ENCODE measurements around the gene LMOD1. TPM values are rescaled to one million over a fixed set of nuclear protein-coding genes. Genes with fewer than 3 reads are reported as not detected.

LMOD1 gene
- total RNA-seq, 4 donors from 2014 or later = 86.9 to 165 (median 107) TPM

GRCh38 chr1:201955729-201956143, 9.4 kb upstream of the LMOD1 start:
- WGBS, 2 donors = 0% methylated on average over 14 to 17 of the region's 17 CpGs
- no peak for DNase-seq (ENCODE audit: low spot score in 2 of 2)
- H3K4me3 ChIP-seq = peak overlapping the region; percentile 63 to 98 (median 80)
- H3K9me3 ChIP-seq = no peaks in the 10 kb centered on the region
- TF ChIP-seq EP300 (IDR thresholded peaks at IDR 0.05) = no peak
- TF ChIP-seq CTCF (IDR thresholded peaks at IDR 0.05) = no peak
- TF ChIP-seq POLR2A (IDR thresholded peaks at IDR 0.05) = no peak
- H3K27me3 ChIP-seq = no peaks in the 10 kb centered on the region
- H3K4me1 ChIP-seq = peaks cover 0 to 23% (median 12%) of the 10 kb centered on the region in 4 donors
- peak overlapping the region; percentile 64 to 89 (median 82) for H3K27ac ChIP-seq
- peaks cover 0 to 37% (median 16%) of the 10 kb centered on the region in 3 donors for H3K36me3 ChIP-seq

GRCh38 chr1:201955009-201955728, 8.8 kb upstream of the LMOD1 start, which contains the start of gene TIMM17A:
Gene TIMM17A, plus strand, starts transcription at chr1:201955503. Its CDS starts 24 bp downstream, at chr1:201955527.
- peak within 1 kb of the TSS; percentile 64 to 92 (median 87) for H3K27ac ChIP-seq
- H3K9me3 ChIP-seq = no peaks in the 10 kb centered on the region
- peaks cover 0 to 23% (median 12%) of the 10 kb centered on the region in 4 donors for H3K4me1 ChIP-seq
- 1% methylated on average over 33 to 42 of the region's 43 CpGs for WGBS, 2 donors
- peaks cover 0 to 32% (median 16%) of the 10 kb centered on the region in 3 donors for H3K36me3 ChIP-seq
- no peaks in the 10 kb centered on the region for H3K27me3 ChIP-seq
- H3K4me3 ChIP-seq = peak within 1 kb of the TSS; percentile 63 to 98 (median 80)
- TF ChIP-seq EP300 (IDR thresholded peaks at IDR 0.05) (peak in 1 of 2 donors; percentile 94), POLR2A (IDR thresholded peaks at IDR 0.05) (peak; percentile 61 to 83), CTCF (IDR thresholded peaks at IDR 0.05) (peak in 1 of 5 experiments; percentile 37)
- DNase-seq (ENCODE audit: low spot score in 2 of 2) = peak; percentile 93 to 96

GRCh38 chr1:201954263-201955008, 8.1 kb upstream of the LMOD1 start:
- Histone ChIP-seq H3K36me3 (peaks cover 0 to 24% (median 16%) of the 10 kb centered on the region in 3 donors), H3K4me3 (peak overlapping the region; percentile 63 to 98 (median 80)), H3K27me3 (no peaks in the 10 kb centered on the region), H3K27ac (peak overlapping the region; percentile 64 to 92 (median 87)), H3K9me3 (no peaks in the 10 kb centered on the region), H3K4me1 (peaks cover 0 to 23% (median 12%) of the 10 kb centered on the region in 4 donors)
- 54% methylated on average over 24 of the region's 24 CpGs for WGBS, 2 donors
- no peak for TF ChIP-seq EP300 (IDR thresholded peaks at IDR 0.05)
- no peak for TF ChIP-seq POLR2A (IDR thresholded peaks at IDR 0.05)
- TF ChIP-seq CTCF (IDR thresholded peaks at IDR 0.05) = no peak
- no peak for DNase-seq (ENCODE audit: low spot score in 2 of 2)

- peak overlapping the region in 2 of 4 donors; percentile 57 for H3K27ac ChIP-seq
- TF ChIP-seq POLR2A (IDR thresholded peaks at IDR 0.05) = no peak
- no peak for TF ChIP-seq EP300 (IDR thresholded peaks at IDR 0.05)
- TF ChIP-seq CTCF (IDR thresholded peaks at IDR 0.05) = no peak
Measured at GRCh38 chr1:201949491-201949890, 3.1 kb upstream of the LMOD1 start.

GRCh38 chr1:201947697-201948008, 1.3 kb upstream of the LMOD1 start:
- H3K27ac ChIP-seq = peak overlapping the region in 3 of 4 donors; percentile 69 to 88 (median 74)
- 45 to 59% methylated on average over 3 of the region's 3 CpGs for WGBS, 2 donors
- no peaks in the 10 kb centered on the region for H3K9me3 ChIP-seq
- no peaks in the 10 kb centered on the region for H3K27me3 ChIP-seq
- TF ChIP-seq EP300 (IDR thresholded peaks at IDR 0.05) = no peak
- TF ChIP-seq POLR2A (IDR thresholded peaks at IDR 0.05) = no peak
- TF ChIP-seq CTCF (IDR thresholded peaks at IDR 0.05) = no peak
- H3K4me1 ChIP-seq = peaks cover 0 to 23% (median 2%) of the 10 kb centered on the region in 4 donors
- H3K4me3 ChIP-seq = no peak overlapping the region
- no peak for DNase-seq (ENCODE audit: low spot score in 2 of 2)
- H3K36me3 ChIP-seq = no peaks in the 10 kb centered on the region

More at GRCh38 chr1:201949491-201949890, 3.1 kb upstream of the LMOD1 start:
- H3K36me3 ChIP-seq = no peaks in the 10 kb centered on the region
- H3K9me3 ChIP-seq = no peaks in the 10 kb centered on the region
- no peak overlapping the region for H3K4me3 ChIP-seq
- H3K27me3 ChIP-seq = no peaks in the 10 kb centered on the region
- DNase-seq (ENCODE audit: low spot score in 2 of 2) = no peak
- peaks cover 0 to 25% (median 3%) of the 10 kb centered on the region in 4 donors for H3K4me1 ChIP-seq
